B cell (primary cell): ENCODE data around the gene MSN. TPM values are rescaled to one million over a fixed set of nuclear protein-coding genes. Genes with fewer than 3 reads are reported as not detected.

Experiments
- ATAC-seq: fragments of 200-7000 bp; cut with Tn5 transposase; one replicate; pipeline ENCODE4 v1.10.0; 2021; ENCODE audit warnings: low read depth, mild to moderate bottlenecking, moderate number of reproducible peaks, moderate library complexity
- CTCF ChIA-PET: fragments of 350-600 bp; sonication (Branson Sonifier 250); formaldehyde crosslinking; loops from one replicate; lab custom pipeline; 2021; ENCODE audit warnings: antibody characterized with exemption, inconsistent platforms; lab: Charles Lee
- POLR2A ChIA-PET: fragments of 350-600 bp; sonication (Branson Sonifier 250); formaldehyde crosslinking; loops from one replicate; lab custom pipeline; 2021; ENCODE audit warnings: antibody characterized with exemption; lab: Charles Lee
- DNase-seq: peaks from one replicate; pipeline ENCODE4 v3.0.0; 2013
- H2AFZ ChIP-seq: 2 replicates; pipeline ENCODE4 v1.6.1; 2012; ENCODE audit warnings: mild to moderate bottlenecking, low read depth, low read length; ENCODE audit not compliant: insufficient read depth, poor library complexity, severe bottlenecking
- H3K27ac ChIP-seq, 2 donors: 1 replicate in 1 of 2; 2 replicates in 1 of 2; pipeline ENCODE4 v1.5.1; 2012 to 2013; ENCODE audit warnings: low read length in 2 of 2, mild to moderate bottlenecking in 2 of 2, moderate library complexity in 1 of 2
- H3K27me3 ChIP-seq, 4 experiments: fragments of 200-600 bp in 1 of 4; sonication (generic) in 1 of 4; replicated peaks in 1 of 4; 1 replicate in 2 of 4; 2 replicates in 2 of 4; pipeline versions ENCODE4 v1.6.1 to v1.7.0; 2013 to 2016; ENCODE audit warnings: low read length in 3 of 4, mild to moderate bottlenecking in 2 of 4, mixed read lengths in 1 of 4, moderate library complexity in 1 of 4; ENCODE audit not compliant: insufficient read depth in 4 of 4, control insufficient read depth in 3 of 4; ENCODE audit errors: control extremely low read depth in 1 of 4
- H3K36me3 ChIP-seq, 2 experiments: replicated peaks in 1 of 2; 1 replicate in 1 of 2; 2 replicates in 1 of 2; pipeline versions ENCODE4 v1.6.1 to v1.7.1; 2013; ENCODE audit warnings: low read length in 1 of 2; ENCODE audit not compliant: insufficient read depth in 2 of 2, control insufficient read depth in 1 of 2; ENCODE audit errors: control extremely low read depth in 1 of 2, extremely low read depth in 1 of 2
- H3K4me1 ChIP-seq, 2 donors: fragments of 200-600 bp in 1 of 2; sonication (generic) in 1 of 2; 1 replicate in 1 of 2; 2 replicates in 1 of 2; pipeline versions ENCODE4 v1.5.1 to v1.6.1; 2013 to 2017; ENCODE audit warnings: low read length in 2 of 2; ENCODE audit not compliant: control insufficient read depth in 2 of 2, insufficient read depth in 2 of 2
- H3K4me2 ChIP-seq: replicated peaks from 2 replicates; pipeline ENCODE3; 2012; ENCODE audit warnings: mild to moderate bottlenecking, low read depth, low read length; ENCODE audit not compliant: poor library complexity, severe bottlenecking
- H3K4me3 ChIP-seq, 5 experiments: fragments of 200-600 bp in 1 of 5; sonication (generic) in 1 of 5; 1 replicate in 3 of 5; 2 replicates in 2 of 5; pipeline versions ENCODE4 v1.5.1 to v1.7.0; 2011 to 2016; ENCODE audit warnings: low read length in 4 of 5, mild to moderate bottlenecking in 4 of 5, low read depth in 2 of 5, control low read depth in 1 of 5, moderate library complexity in 1 of 5; ENCODE audit not compliant: insufficient read depth in 1 of 5; ENCODE audit errors: control extremely low read depth in 1 of 5, extremely low read depth in 1 of 5
- H3K79me2 ChIP-seq: fragments of 200-600 bp; sonication (generic); one replicate; pipeline ENCODE4 v1.6.0; 2016; ENCODE audit warnings: low read length; ENCODE audit not compliant: control insufficient read depth, insufficient read depth
- H3K9ac ChIP-seq: fragments of 200-600 bp; sonication (generic); 2 replicates; pipeline ENCODE4 v1.6.1; 2017; ENCODE audit warnings: mild to moderate bottlenecking, low read length, moderate library complexity
- H3K9me3 ChIP-seq, 3 donors: one replicate each; pipeline versions ENCODE4 v1.6.1 to v1.7.1; 2013; ENCODE audit warnings: low read length in 2 of 3; ENCODE audit not compliant: control insufficient read depth in 2 of 3, insufficient read depth in 1 of 3; ENCODE audit errors: control extremely low read depth in 1 of 3
- H4K20me1 ChIP-seq: 2 replicates; pipeline ENCODE4 v1.6.0; 2012; ENCODE audit warnings: mild to moderate bottlenecking, low read length; ENCODE audit not compliant: insufficient read depth, control insufficient read depth, poor library complexity, severe bottlenecking
- H3K27ac Mint-ChIP-seq: one replicate; pipeline ENCODE4 v1.8.0; 2021; ENCODE audit warnings: mixed read lengths
- H3K27me3 Mint-ChIP-seq: one replicate; pipeline ENCODE4 v1.8.0; 2021; ENCODE audit warnings: mixed read lengths
- H3K4me1 Mint-ChIP-seq: one replicate; pipeline ENCODE4 v1.8.0; 2021; ENCODE audit warnings: mixed read lengths
- H3K4me3 Mint-ChIP-seq: one replicate; pipeline ENCODE4 v1.8.0; 2021; ENCODE audit warnings: mixed read lengths
- H3K9me3 Mint-ChIP-seq: one replicate; pipeline ENCODE4 v1.8.0; 2022; ENCODE audit warnings: mixed read lengths; ENCODE audit not compliant: insufficient read depth
- CTCF ChIP-seq: fragments of 200-600 bp; IDR thresholded peaks from one replicate; pipeline ENCODE4 v1.8.0; 2022; ENCODE audit warnings: antibody characterized with exemption, mild to moderate bottlenecking
- EZH2 ChIP-seq: IDR thresholded peaks from 2 replicates; pipeline ENCODE4 v1.6.1; 2012; ENCODE audit warnings: borderline replicate concordance, low read depth, mild to moderate bottlenecking, moderate library complexity, low read length; ENCODE audit not compliant: insufficient read depth, poor library complexity, severe bottlenecking
- WGBS: methylation state at CpG from one replicate; pipeline ENCODE4 v1.1.5; 2013; ENCODE audit warnings: missing lambda C conversion rate; ENCODE audit not compliant: insufficient coverage; 5-methylcytosine and 5-hydroxymethylcytosine counted together
- intact Hi-C: fragments of 100-400 bp; cut with micrococcal nuclease; formaldehyde crosslinking; loops from one replicate; pipeline ENCODE4 v1.10.0; 2022
- polyA plus RNA-seq: library from polyadenylated mRNA; depleted of rRNA; stranded (reverse); fragments of >200 nt; gene quantifications from 2 replicates; pipeline ENCODE4 v1.2.3, GENCODE V29; 2012
- total RNA-seq, 2 donors: library from RNA; stranded (reverse); fragments of 120-200 nt in 1 of 2; gene quantifications; 1 replicate in 1 of 2; 2 replicates in 1 of 2; pipeline versions ENCODE4 v1.2.3 to v1.2.4, GENCODE V29; 2013 to 2022

MSN gene
- total and polyA plus RNA-seq, 2 donors (not counting 1 experiment from before 2014, with no cell fraction given): 181 to 414 TPM

GRCh38 chrX:65668377-65669310 lies 1.2 kb downstream of the MSN start:
- POLR2A ChIA-PET: interaction anchor here (1.0 to 2.6 kb wide), 4 partner anchors 12 to 67 kb away, joined by 3 to 9 read pairs (median 6); no protein-coding TSS in a partner anchor
- Histone ChIP-seq H3K79me2 (peaks cover 59% of the 10 kb centered on the region), H3K36me3 (peaks cover 2 to 26% of the 10 kb centered on the region in 2 experiments), H3K9ac (peak overlapping the region; percentile 76), H3K27me3 (no peaks in the 10 kb centered on the region), H3K4me1 (peaks cover 40 to 48% of the 10 kb centered on the region in 2 donors), H3K4me2 (peak overlapping the region; percentile 71), H3K27ac (peak overlapping the region; percentile 53 to 72), H3K9me3 (no peaks in the 10 kb centered on the region), H3K4me3 (peak overlapping the region; percentile 68 to 78 (median 71)), H2AFZ (peak overlapping the region; percentile 12), H4K20me1 (peaks cover 35% of the 10 kb centered on the region)
- peak; percentile 45 for DNase-seq
- Mint-ChIP-seq H3K4me3 (peak overlapping the region; percentile 96), H3K27me3 (no peaks in the 10 kb centered on the region), H3K27ac (peak overlapping the region; percentile 91), H3K4me1 (peaks cover 46% of the 10 kb centered on the region), H3K9me3 (no peaks in the 10 kb centered on the region)
- intact Hi-C loops: loop anchor here (1.0 to 5.0 kb wide), 2 partner anchors 30 to 54 kb away; no protein-coding TSS in a partner anchor
- peak; percentile 55 for ATAC-seq
- WGBS: 0% methylated on average over 2 of the region's 13 CpGs
- CTCF ChIA-PET: interaction anchor here (0.9 to 2.8 kb wide), 8 partner anchors 15 to 441 kb away, joined by 3 to 12 read pairs (median 3); no protein-coding TSS in a partner anchor
- TF ChIP-seq CTCF: no peak
- no peak for TF ChIP-seq EZH2
